Measurements from ENCODE around the gene RNF20.

GRCh38 chr9:101579711-101580545 is 46.3 kb downstream of the RNF20 start:
- no peak for TF ChIP-seq CSRNP3 (CRISPR knock-in tag; IDR thresholded peaks at IDR 0.05)
- TF ChIP-seq, protein P1, sequence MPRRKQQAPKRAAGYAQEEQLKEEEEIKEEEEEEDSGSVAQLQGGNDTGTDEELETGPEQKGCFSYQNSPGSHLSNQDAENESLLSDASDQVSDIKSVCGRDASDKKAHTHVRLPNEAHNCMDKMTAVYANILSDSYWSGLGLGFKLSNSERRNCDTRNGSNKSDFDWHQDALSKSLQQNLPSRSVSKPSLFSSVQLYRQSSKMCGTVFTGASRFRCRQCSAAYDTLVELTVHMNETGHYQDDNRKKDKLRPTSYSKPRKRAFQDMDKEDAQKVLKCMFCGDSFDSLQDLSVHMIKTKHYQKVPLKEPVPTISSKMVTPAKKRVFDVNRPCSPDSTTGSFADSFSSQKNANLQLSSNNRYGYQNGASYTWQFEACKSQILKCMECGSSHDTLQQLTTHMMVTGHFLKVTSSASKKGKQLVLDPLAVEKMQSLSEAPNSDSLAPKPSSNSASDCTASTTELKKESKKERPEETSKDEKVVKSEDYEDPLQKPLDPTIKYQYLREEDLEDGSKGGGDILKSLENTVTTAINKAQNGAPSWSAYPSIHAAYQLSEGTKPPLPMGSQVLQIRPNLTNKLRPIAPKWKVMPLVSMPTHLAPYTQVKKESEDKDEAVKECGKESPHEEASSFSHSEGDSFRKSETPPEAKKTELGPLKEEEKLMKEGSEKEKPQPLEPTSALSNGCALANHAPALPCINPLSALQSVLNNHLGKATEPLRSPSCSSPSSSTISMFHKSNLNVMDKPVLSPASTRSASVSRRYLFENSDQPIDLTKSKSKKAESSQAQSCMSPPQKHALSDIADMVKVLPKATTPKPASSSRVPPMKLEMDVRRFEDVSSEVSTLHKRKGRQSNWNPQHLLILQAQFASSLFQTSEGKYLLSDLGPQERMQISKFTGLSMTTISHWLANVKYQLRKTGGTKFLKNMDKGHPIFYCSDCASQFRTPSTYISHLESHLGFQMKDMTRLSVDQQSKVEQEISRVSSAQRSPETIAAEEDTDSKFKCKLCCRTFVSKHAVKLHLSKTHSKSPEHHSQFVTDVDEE (CRISPR knock-in tag; IDR thresholded peaks at IDR 0.05): no peak
- no peak for TF ChIP-seq ZNF565 (CRISPR knock-in tag; conservative IDR thresholded peaks at IDR 0.05; ENCODE audit: low read depth)
- TF ChIP-seq RARB (CRISPR knock-in tag; IDR thresholded peaks at IDR 0.05): no peak
- TF ChIP-seq PATZ1 (CRISPR knock-in tag; IDR thresholded peaks at IDR 0.05; ENCODE audit: borderline replicate concordance): no peak
- TF ChIP-seq TCF4 (CRISPR knock-in tag; IDR thresholded peaks at IDR 0.05; ENCODE audit: borderline replicate concordance): no peak
- TF ChIP-seq, protein P2, sequence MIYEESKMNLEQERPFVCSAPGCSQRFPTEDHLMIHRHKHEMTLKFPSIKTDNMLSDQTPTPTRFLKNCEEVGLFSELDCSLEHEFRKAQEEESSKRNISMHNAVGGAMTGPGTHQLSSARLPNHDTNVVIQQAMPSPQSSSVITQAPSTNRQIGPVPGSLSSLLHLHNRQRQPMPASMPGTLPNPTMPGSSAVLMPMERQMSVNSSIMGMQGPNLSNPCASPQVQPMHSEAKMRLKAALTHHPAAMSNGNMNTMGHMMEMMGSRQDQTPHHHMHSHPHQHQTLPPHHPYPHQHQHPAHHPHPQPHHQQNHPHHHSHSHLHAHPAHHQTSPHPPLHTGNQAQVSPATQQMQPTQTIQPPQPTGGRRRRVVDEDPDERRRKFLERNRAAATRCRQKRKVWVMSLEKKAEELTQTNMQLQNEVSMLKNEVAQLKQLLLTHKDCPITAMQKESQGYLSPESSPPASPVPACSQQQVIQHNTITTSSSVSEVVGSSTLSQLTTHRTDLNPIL (CRISPR knock-in tag; IDR thresholded peaks at IDR 0.05; ENCODE audit: low read depth): no peak
